GM19452 (cell line): ENCODE measurements around the gene GIPC2.
"Not testable (repeated sequence)": the region's sequence is repeated elsewhere in the genome, so short reads cannot be mapped to it uniquely, and the experiment has no call there.

Source experiments
- ATAC-seq: cut with Tn5 transposase; IDR thresholded peaks from one replicate; pipeline ENCODE4 v1.9.1; 2021; ENCODE audit not compliant: unreplicated experiment

GIPC2 gene

GRCh38 chr1:78045926-78046778 is at the start of gene GIPC2:
Gene GIPC2, plus strand, starts transcription at chr1:78045966. Its CDS starts 129 bp downstream, at chr1:78046095.
- ATAC-seq = no peak

GRCh38 chr1:77996734-77997133 is 49.0 kb upstream of the GIPC2 start:
- no peak for ATAC-seq

GRCh38 chr1:78000536-78000935 is 45.2 kb upstream of the GIPC2 start:
- not testable (repeated sequence) for ATAC-seq

- no peak for ATAC-seq
Observed at GRCh38 chr1:78003070-78003746, 42.6 kb upstream of the GIPC2 start.

GRCh38 chr1:78003882-78004718 is 41.7 kb upstream of the GIPC2 start:
- peak; percentile 53 for ATAC-seq

- ATAC-seq = peak; percentile 98
Observed at GRCh38 chr1:78004719-78005447, 40.9 kb upstream of the GIPC2 start, which contains the start of gene DNAJB4. Gene DNAJB4, plus strand, starts transcription at chr1:78004939. Its CDS starts 172 bp downstream, at chr1:78005111.

GRCh38 chr1:78005448-78005722 is 40.4 kb upstream of the GIPC2 start:
- no peak for ATAC-seq

- ATAC-seq = no peak
Observed at GRCh38 chr1:78005755-78006154, 40.0 kb upstream of the GIPC2 start.

GRCh38 chr1:78006521-78006920 is 39.2 kb upstream of the GIPC2 start:
- ATAC-seq = no peak

GRCh38 chr1:78007677-78008341 is 38.0 kb upstream of the GIPC2 start:
- ATAC-seq = no peak

GRCh38 chr1:78009276-78009675 is 36.5 kb upstream of the GIPC2 start:
- ATAC-seq = no peak

GRCh38 chr1:78009836-78010235 is 35.9 kb upstream of the GIPC2 start:
- no peak for ATAC-seq

- no peak for ATAC-seq
Observed at GRCh38 chr1:78011050-78011449, 34.7 kb upstream of the GIPC2 start.

GRCh38 chr1:78015148-78015547 is 30.6 kb upstream of the GIPC2 start:
- ATAC-seq = no peak

- ATAC-seq = no peak
Observed at GRCh38 chr1:78019024-78019423, 26.7 kb upstream of the GIPC2 start.

GRCh38 chr1:78021134-78021533 is 24.6 kb upstream of the GIPC2 start:
- not testable (repeated sequence) for ATAC-seq

- ATAC-seq = no peak
Observed at GRCh38 chr1:78029793-78030192, 16.0 kb upstream of the GIPC2 start.

GRCh38 chr1:78032996-78033796 is 12.6 kb upstream of the GIPC2 start:
- no peak for ATAC-seq

- no peak for ATAC-seq
Observed at GRCh38 chr1:78033797-78034172, 12.0 kb upstream of the GIPC2 start.

GRCh38 chr1:78035121-78035520 is 10.6 kb upstream of the GIPC2 start:
- no peak for ATAC-seq
